HG03095 (cell line): ENCODE data around the gene SORD.

Experiments
- ATAC-seq: cut with Tn5 transposase; IDR thresholded peaks from one replicate; pipeline ENCODE4 v1.9.1; 2021; ENCODE audit warnings: moderate library complexity; ENCODE audit not compliant: unreplicated experiment

SORD gene

DNA sequence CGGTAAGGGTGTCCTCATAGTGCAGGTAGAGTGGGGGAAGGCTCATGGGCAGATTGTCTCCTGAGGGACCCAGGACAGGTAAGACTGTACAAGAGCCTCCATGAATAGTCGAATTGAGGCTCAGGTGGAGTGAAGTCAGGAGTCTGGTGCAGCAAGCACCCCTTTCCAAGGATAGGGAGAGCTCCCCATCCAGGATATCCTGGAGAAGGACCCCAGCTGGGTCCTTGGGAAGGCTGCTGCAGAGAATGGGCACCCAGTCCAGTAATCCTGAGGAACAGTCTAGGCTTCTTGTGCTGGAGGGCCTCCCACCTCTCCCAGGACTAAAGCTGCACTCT, 91.7 kb downstream of the SORD start:
- no peak for ATAC-seq

DNA sequence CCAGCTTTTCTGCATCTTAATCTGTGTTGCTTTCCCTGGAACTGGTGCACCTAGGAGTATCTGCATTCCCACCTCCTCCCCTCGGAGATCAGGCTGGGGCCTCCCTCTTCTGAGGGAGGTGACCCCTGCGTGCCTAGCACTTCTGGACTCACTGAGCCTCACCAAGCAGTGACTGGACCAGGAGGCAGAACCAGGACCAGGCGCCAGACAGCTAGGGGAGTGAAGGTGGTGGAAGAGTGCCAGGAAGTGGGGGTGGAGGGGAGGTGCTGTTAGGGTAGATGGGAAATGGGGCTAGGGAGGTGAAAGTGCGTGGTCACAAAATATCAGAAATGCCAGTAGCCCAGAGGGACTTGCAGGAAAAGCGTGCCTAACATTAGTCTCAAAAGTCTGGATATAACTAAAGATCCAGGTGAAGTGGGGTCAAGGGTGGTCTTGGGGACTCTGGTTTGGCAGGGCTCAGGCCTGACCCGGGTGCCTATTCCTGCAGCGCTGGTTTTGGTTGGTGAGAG, 92.4 kb downstream of the SORD start:
- ATAC-seq = no peak

DNA sequence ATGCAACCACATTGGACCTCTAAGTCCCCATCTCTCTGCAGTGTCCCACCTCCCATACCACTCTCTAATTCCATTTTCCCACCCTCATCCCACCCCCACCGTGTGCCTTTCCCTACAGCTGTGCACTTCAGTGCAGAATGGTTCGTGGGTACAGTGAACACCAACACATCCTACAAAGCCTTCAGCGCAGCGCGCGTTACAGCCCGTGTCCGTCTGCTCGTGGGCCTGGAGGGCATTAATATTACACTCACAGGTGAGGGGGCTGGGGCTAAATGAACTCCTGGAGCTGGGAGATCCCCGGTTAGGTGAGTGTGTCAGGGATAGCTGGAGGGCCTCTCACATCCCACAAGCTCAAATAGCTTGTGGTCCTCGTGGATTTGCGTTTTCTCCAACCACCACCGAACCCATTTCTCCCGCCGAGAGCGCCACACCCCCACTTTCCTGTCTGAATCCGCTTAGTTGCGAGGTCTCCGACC, 93.0 kb downstream of the SORD start:
- ATAC-seq = no peak

DNA sequence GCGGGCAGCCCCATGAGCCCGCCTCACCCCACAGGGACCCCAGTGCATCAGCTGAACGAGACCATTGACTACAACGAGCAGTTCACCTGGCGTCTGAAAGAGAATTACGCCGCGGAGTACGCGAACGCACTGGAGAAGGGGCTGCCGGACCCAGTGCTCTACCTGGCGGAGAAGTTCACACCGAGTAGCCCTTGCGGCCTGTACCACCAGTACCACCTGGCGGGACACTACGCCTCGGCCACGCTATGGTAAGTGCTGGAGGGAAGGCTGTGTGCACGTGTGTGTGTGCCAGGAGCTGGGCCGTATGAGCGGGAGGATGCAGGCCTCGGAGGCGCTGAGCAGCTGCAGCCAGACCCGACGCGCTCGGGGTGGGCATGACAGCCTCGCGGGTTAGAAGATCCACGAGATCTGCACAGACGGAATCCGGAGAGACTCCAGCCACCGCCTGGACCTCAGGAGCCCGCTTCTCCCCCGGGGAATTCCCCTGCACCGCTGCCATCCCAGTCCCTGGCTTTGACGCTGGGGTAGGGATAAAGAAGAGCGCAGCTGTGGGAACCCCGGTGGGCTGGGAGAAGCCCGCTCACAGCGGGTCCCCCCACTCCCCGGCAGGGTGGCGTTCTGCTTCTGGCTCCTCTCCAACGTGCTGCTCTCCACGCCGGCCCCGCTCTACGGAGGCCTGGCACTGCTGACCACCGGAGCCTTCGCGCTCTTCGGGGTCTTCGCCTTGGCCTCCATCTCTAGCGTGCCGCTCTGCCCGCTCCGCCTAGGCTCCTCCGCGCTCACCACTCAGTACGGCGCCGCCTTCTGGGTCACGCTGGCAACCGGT, 93.7 kb downstream of the SORD start:
- ATAC-seq = no peak

DNA sequence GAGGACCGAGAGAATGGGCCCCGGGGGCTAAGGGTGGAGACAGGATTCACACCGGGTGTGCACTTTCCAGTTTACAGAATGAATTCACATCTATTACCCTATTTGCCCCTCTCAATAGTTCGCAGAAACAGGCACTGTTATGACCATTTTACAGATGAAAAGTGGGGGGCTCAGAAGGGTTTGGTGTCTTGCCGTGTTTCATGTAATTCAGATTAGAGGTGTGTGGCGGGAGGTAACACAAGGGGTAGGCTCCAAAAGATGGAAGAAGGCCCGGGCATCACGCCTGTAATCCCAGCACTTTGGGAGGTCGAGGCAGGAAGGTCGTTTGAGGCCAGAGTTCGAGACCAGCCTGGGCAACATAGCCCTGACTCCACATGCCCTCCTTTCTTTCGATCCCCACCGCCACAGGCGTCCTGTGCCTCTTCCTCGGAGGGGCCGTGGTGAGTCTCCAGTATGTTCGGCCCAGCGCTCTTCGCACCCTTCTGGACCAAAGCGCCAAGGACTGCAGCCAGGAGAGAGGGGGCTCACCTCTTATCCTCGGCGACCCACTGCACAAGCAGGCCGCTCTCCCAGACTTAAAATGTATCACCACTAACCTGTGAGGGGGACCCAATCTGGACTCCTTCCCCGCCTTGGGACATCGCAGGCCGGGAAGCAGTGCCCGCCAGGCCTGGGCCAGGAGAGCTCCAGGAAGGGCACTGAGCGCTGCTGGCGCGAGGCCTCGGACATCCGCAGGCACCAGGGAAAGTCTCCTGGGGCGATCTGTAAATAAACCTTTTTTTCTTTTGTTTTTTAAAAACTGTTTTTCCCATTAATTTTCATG, 94.5 kb downstream of the SORD start:
- ATAC-seq = no peak

DNA sequence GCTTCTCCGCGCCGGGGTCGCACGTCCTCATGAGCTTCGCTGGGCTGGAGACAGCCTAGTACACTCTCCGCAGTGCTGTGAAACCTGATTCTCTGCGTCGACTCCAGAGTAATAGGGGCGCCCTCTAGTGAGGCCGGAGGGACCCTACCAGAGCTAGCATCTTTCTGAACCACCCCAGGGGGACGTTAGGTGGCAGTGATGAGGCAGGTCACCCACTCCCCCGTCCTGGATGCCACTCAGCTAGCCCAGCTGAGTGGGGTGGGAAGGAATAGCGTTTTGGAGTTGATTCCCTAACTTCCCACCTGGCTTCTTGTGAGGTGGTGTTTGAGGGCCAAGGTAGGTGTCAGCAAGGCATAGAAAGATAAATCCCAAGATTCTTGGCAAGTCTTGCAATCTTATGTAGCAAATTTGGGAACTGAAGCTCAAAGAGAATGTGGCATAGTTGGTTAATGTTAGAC, 95.2 kb downstream of the SORD start:
- peak; percentile 95 for ATAC-seq

DNA sequence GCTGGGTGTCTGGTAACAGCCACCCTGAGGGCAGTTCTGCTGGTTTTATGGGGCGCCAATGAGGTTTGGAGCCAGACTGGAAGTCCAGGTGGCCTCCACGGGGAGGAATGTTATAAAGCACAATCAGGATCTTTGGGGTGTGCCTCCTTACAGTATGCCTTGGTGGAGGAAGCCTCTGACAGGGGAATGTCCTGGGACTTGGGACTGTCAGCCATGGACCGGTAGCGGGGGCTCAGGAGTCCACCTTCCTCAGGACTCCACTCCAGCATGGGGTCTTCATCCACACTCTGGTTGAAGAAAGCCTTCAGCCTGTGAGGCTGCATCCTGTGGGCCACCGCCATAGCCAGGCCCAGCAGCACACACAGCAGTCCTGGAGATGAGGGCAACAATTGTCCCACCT, 96.0 kb downstream of the SORD start:
- ATAC-seq = no peak

DNA sequence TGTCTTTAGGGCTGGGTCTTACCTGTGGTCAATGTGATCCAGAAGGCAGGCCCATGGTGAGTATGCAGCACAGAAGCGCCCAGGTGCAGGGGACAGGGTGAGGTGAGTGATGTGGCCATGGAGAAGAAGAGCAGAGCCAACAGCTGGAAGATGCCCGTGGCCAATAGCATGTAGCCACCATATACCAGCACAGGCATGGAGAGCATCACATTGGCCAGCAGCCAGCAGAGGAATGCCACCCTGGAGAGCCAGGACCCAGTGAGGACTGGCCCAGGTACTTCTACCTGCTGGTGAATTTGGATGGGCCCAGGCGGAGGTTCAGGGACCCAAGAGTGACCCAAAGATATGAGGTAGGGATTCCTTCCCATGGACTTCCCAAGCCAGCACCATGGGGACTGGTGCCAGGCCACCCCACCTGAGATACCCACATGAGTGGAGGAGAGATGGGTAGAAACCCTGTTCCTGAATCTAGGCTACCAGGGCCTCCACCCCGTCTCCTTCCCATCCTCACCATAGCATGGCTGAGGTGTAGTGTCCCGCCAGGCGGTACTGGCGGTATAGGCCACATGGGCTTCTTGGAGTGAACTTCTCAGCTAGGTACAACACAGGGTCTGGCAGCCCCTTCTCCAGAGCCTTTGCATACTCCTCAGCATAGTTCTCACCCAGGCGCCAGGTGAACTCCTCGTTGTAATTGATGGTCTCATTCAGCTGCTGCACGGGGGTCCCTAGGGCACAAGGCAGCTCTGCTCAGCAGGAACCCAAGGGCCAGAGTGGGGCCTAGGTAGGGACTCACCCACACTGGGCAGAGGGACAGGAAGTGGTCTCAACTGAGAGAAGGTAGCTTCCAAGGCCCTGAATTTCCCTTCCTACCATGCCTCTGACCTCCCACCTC, 97.3 kb downstream of the SORD start:
- no peak for ATAC-seq

DNA sequence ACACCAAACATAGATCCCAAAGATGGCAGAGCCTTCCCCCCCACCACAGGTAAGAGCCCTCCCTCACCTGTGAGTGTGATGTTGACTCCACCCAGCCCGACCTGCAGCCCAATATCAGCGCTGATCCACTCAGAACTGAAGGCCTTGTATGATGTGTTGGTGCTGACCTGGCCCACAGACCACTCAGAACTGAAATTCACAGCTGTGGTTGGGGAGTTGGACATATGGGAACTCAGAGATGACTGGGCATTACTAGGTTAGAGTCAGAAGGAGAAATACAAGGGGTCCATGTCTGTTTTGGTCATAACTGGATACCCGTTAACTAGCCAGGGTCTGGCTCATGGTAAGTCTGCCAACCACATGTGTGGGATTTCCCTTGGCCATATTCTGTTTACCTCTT, 98.0 kb downstream of the SORD start:
- no peak for ATAC-seq

DNA sequence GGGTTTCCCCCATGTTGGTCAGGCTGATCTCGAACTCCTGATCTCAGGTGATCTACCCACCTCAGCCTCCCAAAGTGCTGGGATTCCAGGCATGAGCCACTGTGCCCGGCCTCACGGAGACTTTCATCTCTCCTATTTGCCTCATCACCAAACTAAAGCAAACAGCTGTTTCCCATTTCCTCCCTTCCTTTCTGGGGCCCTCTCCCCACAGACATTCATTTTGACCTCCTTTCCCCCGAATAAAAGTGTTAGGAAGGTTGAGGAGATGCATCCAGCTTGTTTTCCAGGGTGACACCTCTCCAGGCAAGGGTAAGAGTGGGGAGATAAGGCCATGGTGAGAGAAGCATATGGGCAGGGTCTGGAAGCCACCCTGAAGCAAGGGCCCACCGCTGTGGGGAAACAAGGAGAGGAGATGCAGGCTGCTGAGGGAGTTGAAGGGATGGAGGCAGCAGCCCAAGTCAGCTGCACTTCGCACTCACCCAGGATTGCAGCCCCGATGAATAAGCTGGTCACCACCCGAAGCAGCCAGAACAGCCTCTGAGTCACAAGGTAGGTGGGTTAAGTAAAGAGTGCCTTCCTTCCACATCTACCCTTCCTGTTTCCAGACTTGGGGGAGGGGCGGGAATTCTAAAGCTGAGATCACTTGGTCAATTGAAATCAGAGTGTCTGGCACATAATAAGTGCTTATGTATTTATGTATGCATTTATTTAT, 98.9 kb downstream of the SORD start:
- ATAC-seq = no peak

DNA sequence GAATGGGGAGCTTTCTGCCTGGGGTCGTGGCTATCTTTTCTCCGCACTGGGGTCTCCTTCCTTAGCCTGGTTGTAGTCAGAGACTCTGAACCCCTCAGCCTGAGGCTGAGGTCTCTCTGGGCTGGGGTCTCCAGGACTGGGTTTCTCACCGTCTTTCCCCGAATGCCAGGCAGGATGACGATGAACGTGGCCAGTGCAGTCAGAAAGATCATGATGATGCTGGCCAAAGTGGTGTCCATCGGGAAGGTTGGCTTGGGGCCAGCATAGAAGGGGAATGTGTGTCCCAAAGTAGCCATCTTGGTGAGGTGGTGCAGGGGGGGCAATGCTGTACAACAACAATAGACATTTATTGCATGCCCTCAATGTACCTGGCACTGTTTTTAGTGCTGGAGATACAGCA, 99.7 kb downstream of the SORD start:
- ATAC-seq = no peak

DNA sequence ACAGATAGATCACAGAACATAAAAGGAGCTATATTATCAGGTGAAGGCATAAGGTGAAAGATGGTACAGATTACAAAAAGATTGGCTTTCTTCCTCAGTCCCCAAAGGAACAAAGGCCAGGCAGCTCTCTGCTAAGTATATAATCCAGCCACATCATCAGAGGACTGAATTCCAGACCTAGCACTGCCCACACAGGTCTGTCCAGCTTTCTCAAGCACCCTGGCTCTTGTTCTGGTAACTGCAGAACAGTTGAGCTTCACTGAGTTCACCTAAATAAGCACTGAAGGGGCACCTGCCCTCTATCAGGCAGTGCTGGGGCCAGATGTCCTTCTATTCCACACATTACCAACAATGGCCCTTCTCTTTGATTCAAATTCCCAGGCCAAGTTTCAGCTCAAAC, 100.4 kb downstream of the SORD start:
- no peak for ATAC-seq

DNA sequence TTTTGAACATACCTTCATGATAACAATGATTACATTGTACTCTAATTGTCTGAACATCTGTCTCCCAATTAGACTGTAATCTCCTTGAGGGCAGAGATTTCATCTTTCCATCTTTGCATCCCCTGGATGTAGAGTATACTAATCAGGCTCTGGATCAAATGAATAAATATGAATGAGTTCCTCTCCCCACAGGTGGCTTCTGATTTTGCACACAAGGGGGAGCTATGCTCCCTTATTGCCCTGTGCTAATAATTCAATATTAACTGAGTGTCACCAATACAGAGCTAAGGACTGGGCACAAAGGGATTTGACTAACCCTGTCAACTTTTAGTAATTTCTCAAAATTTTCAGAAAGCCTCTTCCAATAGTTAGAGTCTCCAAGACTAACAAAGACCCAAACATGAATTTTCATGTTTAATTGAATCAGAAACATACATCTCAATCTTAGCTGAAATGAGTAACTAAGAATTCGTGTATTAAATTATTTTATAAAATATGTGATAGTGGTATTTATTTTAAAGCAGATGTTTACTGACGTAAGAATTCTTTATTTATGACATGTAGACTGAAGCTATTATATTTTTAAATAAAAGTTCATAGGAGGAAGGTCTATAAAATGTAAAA, 103.7 kb downstream of the SORD start:
- ATAC-seq = no peak
